Left lobe of liver (tissue), 1 donor: ENCODE data around the gene AP3B2. TPM values are rescaled to one million over a fixed set of nuclear protein-coding genes. Genes with fewer than 3 reads are reported as not detected.

Experiments used
- total RNA-seq: library from RNA; stranded (reverse); gene quantifications from one replicate; pipeline ENCODE4 v1.2.1, GENCODE V29; 2021
- donor health status: DM: no; HTN: yes; CAD: no.

Gene AP3B2
- total RNA-seq, 1 donor from 2014 or later: not detected

Other genes starting within 250 kb of the AP3B2 start
- 478 TPM for gene RPS17, start 169.4 kb downstream of the AP3B2 start, total RNA-seq
- 0.23 TPM for gene CPEB1, start 62.5 kb downstream of the AP3B2 start, total RNA-seq
- not detected for gene FSD2, start 96.2 kb upstream of the AP3B2 start, total RNA-seq
- 5.0 TPM for gene WHAMM, start 99.8 kb upstream of the AP3B2 start, total RNA-seq
- gene HOMER2, start 242.8 kb upstream of the AP3B2 start, total RNA-seq: 61.3 TPM